Hindlimb muscle (tissue), 1 donor: ENCODE data around the gene SIL1. TPM values are rescaled to one million over a fixed set of nuclear protein-coding genes. Genes with fewer than 3 reads are reported as not detected.
"Not testable (repeated sequence)": the region's sequence is repeated elsewhere in the genome, so short reads cannot be mapped to it uniquely, and the experiment has no call there.

Experiments
- DNase-seq: peaks from one replicate; pipeline ENCODE4 v3.0.0-alpha.2; 2013
- polyA plus RNA-seq: library from polyadenylated mRNA; unstranded; fragments of 120-200 nt; gene quantifications from one replicate; pipeline ENCODE4 v1.2.1, GENCODE V29; 2013; ENCODE audit not compliant: insufficient read length

The SIL1 gene
- polyA plus RNA-seq, 1 donor: 27.9 TPM

- DNase-seq: no peak
Measured at GRCh38 chr5:139138109-139138508, 60.1 kb downstream of the SIL1 start.

DNA sequence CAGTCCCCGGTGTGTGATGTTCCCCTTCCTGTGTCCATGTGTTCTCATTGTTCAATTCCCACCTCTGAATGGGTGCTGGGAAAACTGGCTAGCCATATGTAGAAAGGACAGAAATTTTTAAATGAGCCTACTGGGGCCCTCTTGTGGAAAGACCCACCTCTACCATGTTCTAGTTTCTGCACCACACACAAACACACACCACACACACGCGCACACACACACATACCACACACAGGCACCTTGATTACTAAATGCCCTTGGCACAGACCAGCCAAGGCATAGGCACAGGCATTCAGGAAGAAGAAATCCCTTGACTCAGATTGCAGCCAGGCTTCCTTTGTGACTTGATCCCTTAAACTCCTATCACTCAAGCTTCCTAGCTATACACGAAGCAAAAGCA lies 60.5 kb downstream of the SIL1 start:
- no peak for DNase-seq

DNA sequence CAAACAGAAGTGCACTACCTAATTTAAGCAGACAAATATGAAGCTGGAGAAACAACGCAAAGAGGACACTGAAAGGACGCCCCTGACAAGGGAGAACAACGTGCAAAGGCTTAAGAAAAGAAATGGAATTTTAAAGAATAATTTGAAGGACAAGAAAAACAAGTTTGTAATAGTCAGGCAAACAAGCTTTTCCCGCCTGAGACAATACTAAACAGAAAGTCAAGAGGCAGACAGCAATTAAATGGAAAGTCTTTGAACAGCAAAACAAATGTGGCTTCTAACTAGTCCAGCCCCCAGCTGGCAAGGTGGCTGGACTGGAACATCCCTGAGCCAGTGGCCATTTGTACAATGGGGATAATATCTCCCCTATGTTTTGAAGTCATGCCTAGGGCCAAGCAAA lies 63.3 kb downstream of the SIL1 start:
- DNase-seq: no peak

DNA sequence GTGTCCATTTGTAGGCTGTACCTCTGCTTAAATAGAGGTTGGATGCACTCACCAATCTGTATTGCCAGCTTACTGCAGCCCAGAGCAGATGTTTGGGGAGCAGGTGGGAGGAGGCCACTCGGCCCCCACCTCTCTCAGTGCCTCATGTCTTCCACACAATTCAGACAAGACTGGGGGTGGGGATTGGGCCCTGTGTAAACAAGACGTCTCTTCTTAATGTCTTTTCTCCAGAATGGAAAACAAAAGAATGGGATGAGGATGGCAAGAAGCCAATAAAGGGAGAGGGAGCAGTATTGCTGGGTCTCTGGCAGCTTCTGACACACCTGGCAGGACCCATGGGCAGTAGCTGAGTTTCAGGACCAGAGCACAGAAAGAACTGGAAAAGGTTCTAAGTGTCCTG lies 64.9 kb downstream of the SIL1 start:
- DNase-seq: no peak

- peak; percentile 21 for DNase-seq
Measured at GRCh38 chr5:139132515-139132914, 65.7 kb downstream of the SIL1 start.

DNA sequence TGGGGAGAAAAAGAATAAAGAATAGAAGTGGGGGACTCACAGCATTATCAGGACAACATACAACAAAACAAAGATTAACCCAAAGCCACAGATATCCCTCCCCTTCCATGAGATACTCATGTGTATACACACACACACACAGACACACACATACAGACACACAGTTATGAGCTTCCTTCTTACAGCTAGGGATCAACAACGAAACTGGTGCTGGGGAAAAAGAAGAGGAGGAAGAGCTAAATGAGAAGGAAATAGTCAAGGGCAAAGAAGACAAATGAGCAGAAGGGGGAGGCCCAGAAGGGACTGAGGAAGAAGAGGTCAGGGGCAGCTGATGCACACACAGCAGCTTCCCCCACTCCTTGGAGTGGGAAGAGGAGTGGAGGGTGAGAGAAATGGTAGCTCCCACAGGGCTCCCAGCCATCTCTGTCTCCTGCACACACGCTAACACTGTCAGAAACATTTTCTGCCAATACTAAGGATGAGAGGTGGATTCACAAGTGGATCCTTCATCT lies 66.2 kb downstream of the SIL1 start:
- peak; percentile 28 for DNase-seq

- peak; percentile 70 for DNase-seq
Measured at GRCh38 chr5:139131465-139131864, 66.7 kb downstream of the SIL1 start.

DNA sequence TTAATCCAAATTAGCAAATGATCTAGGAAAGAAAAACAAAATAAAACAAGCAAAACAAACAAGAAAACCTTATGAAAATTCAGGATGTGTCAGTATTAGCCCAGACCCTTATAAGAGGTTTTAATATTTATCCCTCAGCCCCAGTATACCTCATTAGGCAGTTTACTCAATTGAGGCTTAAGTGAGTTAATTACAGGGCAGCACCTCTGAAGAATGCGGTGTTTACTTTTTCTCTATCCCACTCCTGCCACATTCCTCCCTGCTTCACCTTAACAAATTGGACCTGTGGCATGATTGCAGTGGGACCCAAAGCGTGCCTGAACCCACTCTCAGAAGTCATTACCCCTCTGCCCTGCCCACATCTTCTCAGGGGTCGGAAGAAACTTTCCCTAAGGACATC lies 67.1 kb downstream of the SIL1 start:
- no peak for DNase-seq

DNA sequence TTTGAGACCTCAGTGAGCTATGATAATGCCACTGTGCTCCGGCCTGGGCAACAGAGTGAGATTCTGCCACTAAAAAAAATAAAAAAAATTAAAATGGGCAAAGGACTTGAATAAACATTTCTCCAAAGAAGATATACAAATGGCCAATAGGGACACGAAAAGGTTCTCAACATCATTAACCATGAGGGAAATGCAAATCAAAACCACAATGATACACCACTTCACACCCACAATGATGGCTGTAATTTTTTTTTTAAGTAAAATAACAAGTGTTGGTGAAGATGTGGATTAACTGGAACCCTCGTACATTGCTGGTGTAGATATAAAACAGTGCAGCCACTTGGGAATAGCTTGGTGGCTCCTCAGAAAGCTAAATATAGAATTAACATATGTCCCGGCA lies 68.0 kb downstream of the SIL1 start:
- no peak for DNase-seq

GRCh38 chr5:139126711-139127111 lies 71.5 kb downstream of the SIL1 start:
- no peak for DNase-seq

DNA sequence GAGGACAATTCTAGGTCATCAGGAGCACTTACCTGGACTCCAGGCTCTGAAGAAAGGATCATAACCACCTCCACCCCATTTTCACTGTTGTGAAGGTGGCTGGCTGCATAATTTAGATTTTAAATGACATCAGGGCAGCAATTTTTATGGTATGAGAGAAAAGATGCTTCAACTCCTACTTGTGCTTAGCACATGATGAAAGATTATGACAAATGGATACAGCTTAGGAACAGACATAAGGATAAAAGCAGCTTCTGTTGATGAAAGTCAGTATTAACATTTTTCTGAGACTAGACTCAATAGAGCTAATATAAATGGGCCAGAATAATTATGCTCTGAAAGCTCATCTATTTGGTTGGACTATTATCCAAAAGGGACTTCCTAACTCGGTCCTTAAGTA lies 72.2 kb downstream of the SIL1 start:
- no peak for DNase-seq

DNA sequence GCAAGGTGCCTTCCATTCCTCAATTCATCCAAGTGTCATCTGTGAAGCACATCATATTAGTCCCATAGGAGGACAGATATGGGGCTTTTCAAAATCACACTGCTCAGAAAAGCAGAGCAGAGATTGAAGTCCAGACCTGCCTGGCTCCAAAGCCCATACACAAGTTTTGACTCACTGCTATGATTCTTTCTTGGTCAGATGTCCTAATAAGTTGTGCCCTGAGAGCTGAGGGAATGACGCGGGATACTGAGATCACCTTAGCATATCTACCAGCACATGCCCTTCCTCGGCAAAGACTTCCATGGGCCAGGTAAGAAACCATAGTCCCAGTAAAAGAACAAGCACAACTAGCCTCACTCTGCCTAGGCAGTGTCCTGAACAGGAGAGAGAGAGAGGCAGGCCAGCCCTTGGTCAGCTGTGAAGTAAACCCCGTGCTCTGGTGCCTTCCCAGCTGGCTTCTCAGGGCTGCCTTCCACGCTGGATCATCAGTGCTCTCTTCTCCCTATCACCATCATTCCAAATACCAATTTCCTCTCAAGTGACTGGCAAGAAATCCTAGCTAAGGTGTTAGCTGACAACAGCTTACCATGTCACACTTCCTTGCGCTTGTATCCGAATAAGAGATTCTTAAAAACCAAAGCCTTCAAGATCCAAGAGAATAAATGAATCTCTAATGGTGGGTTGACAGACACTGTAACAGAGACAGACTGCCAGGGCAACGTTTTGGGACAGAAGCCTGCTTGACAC lies 73.2 kb downstream of the SIL1 start:
- DNase-seq: no peak

DNA sequence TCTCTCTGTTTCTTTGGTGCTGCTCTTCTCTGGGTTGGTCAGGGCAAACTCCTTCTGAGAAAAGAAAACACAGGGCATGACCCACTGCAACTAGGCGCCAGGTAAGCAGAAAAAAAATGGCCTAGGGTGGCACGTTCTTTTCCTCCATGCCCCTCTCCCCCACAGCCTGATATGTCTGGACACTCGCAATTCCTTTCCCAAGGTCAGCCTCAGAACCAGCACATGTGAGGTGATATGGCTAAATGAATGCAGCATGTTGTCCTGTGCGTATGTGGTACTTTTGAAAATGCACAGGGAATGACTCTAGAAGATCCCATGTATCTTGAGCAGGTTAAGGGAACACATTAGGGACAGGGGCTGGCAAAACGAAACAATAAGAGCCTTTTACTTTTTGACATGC lies 77.0 kb downstream of the SIL1 start:
- DNase-seq: no peak

DNA sequence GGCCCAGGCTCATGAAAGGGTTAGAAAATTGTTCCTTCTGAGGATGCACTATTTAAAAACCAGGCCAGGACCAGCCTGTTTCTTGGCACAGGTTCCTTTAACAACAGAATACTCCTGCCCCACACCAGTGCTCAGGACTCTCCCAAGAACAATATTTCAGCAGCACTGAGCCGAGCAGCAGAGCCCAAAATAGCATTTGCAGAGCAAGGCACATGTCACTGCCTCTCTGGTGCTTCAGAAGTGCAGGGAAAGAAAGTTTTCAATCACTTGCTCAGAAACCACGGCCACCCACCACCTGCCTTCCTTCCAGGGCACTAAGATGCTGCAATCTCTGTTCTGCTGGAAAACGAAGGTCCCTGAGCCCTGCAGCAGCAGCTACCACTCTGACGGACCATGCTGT lies 77.6 kb downstream of the SIL1 start:
- DNase-seq: no peak

DNA sequence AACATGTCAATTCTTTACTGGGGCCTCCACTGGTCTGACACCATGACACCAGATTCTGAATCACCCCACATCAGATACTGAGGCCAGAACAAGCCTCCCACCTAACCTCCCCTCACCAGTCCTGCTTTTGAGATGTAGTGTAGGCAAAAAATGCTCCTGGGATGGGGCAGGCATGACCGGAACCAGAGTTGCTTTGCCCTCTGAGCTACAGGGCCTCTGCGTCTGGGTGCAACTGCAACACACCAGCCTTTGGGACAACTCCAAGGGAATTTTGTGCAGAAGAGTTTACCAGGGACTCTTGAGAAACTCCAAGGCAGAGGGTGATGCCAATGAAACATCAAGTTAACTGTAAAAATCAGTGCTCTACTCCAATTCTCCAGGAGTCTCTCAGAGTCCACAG lies 79.4 kb downstream of the SIL1 start:
- DNase-seq: no peak

DNA sequence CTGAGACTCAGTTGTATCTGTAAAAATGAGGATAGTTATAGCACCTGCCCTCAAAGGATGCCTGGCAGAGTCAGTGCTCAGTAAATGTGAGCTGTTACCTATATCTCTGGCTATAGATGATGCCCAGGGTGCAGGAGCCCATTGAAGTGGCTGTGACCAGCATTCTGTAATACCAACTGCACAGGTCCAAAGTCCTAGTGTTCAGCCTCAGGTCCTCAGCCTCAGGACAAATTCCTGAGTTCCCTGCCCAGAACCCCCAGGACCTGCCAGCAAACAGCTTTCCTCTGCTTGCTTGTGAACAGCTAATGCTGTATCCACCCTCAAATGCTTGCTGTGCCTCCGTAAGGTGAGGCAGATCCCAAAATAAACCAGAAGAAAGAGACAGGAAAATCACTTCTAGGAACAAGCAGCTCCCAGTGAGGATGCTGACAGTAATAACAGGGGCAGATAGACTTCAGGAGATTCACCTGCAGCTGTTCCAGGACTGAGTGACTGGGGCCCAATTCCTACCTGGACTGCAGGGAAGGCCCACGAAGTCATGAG lies 80.8 kb downstream of the SIL1 start:
- no peak for DNase-seq

DNA sequence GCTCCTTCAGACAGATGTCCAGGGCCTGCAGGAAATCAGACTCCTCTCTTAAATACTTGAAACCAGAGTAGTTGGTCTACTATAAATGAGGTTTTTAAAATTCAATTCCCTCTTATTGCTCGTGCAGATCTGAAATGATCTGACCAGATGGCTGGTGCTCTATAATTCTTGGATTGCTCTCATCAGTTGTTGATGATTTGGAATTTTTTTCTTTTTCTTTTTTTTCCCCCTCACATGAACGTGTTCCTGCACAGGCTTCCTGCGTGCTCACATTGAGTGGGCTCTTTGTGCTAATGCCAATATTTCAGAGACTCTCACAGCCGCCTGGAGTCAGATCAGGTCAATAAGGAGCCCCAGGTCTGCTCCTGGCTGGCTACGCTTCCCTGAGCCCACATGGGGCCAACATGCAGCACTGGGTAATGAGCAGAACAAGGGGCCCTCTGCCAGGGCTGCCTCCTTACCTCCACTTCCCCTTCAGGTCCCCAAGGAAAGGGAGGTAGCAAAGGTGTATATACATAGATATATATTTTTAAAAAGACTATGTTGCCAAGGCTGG lies 82.0 kb downstream of the SIL1 start:
- no peak for DNase-seq

- DNase-seq: no peak
Measured at GRCh38 chr5:139113892-139114291, 84.3 kb downstream of the SIL1 start.

DNA sequence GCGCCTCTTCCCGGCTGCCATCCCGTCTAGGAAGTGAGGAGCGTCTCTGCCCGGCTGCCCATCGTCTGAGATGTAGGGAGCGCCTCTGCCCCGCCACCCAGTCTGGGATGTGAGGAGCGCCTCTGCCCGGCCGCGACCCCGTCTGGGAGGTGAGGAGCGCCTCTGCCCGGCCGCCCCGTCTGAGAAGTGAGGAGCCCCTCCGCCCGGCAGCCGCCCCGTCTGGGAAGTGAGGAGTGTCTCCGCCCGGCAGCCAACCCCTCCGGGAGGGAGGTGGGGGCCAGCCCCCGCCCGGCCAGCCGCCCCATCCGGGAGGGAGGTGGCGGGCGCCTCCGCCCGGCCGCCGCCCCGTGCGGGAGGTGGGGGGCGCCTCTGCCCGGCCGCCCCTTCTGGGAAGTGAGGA lies 85.8 kb downstream of the SIL1 start:
- not testable (repeated sequence) for DNase-seq

- DNase-seq: no peak
Measured at GRCh38 chr5:139110526-139111168, 87.5 kb downstream of the SIL1 start.

- peak; percentile 59 for DNase-seq
Measured at GRCh38 chr5:139108063-139108824, 89.9 kb downstream of the SIL1 start.

- DNase-seq: peak; percentile 22
Measured at GRCh38 chr5:139105621-139106071, 92.5 kb downstream of the SIL1 start.
